ENCODE results near the gene CADM1. TPM values are rescaled to one million over a fixed set of nuclear protein-coding genes. Genes with fewer than 3 reads are reported as not detected.

CADM1 gene
- total RNA-seq, 1 donor from 2014 or later, result 150 TPM

DNA sequence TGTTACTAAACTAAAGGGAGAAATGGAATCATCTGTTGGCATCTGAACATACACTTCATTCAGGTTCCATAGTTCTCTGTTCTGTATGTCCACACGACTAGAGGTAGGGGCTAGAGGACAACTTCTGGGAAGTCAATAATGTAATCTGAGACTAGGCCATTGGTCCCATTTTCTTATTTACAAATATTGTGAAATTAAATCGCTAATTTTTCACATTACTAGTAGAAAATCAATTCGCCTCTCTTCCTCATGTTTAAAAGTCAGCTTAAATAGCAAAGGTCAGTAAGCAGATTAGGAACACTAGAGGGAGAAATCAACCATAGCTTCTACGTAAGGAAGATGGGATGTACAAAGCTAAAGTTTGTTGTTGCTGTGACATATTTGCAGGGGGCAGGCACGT, 59.7 kb downstream of the CADM1 start:
- DNase-seq (ENCODE audit: extremely low spot score, unreplicated experiment), result no peak
- Mint-ChIP-seq H3K27ac (no peak overlapping the region), H3K4me1 (ENCODE audit: unreplicated experiment) (peaks cover 13% of the 10 kb centered on the region), H3K4me3 (no peak overlapping the region), H3K9me3 (no peaks in the 10 kb centered on the region), H3K27me3 (no peaks in the 10 kb centered on the region), H3K36me3 (peaks cover 44% of the 10 kb centered on the region)
- TF ChIP-seq, protein P1, sequence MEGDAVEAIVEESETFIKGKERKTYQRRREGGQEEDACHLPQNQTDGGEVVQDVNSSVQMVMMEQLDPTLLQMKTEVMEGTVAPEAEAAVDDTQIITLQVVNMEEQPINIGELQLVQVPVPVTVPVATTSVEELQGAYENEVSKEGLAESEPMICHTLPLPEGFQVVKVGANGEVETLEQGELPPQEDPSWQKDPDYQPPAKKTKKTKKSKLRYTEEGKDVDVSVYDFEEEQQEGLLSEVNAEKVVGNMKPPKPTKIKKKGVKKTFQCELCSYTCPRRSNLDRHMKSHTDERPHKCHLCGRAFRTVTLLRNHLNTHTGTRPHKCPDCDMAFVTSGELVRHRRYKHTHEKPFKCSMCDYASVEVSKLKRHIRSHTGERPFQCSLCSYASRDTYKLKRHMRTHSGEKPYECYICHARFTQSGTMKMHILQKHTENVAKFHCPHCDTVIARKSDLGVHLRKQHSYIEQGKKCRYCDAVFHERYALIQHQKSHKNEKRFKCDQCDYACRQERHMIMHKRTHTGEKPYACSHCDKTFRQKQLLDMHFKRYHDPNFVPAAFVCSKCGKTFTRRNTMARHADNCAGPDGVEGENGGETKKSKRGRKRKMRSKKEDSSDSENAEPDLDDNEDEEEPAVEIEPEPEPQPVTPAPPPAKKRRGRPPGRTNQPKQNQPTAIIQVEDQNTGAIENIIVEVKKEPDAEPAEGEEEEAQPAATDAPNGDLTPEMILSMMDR (conservative IDR thresholded peaks at IDR 0.05), result no peak

DNA sequence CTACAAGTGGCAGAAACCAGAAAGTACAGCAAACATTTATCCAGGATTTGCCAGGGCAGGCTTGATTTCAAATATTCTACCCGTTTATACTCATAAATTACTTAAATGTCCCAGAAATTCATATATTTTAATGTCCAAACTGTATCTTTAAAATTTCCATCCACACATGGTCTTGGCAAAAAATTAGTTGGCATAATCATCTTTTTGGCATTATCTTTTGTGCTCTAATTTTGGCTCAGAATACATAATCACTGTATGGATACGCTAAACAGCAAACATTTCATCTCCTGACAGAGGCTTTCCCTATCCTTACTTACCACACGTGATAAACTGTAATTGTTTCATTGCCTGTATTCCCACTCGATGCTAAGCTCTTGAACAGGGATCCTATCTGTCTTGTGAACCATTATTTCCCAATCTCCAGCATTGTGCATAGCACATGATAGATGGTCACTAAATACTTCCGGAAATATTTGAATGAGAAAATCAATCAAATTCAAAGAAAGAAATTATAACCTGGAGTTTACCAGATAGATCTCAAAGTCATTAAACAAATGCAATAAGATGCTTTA, 64.2 kb downstream of the CADM1 start:
- peaks cover 18% of the 10 kb centered on the region for H3K4me1 Mint-ChIP-seq (ENCODE audit: unreplicated experiment)
- no peak overlapping the region for H3K4me3 Mint-ChIP-seq
- no peak for DNase-seq (ENCODE audit: extremely low spot score, unreplicated experiment)
- H3K36me3 Mint-ChIP-seq, result peaks cover 23% of the 10 kb centered on the region
- no peaks in the 10 kb centered on the region for H3K9me3 Mint-ChIP-seq
- TF ChIP-seq, protein P1 (conservative IDR thresholded peaks at IDR 0.05), result no peak
- no peaks in the 10 kb centered on the region for H3K27me3 Mint-ChIP-seq
- no peak overlapping the region for H3K27ac Mint-ChIP-seq

- DNase-seq (ENCODE audit: extremely low spot score, unreplicated experiment), result no peak
- H3K4me1 Mint-ChIP-seq (ENCODE audit: unreplicated experiment), result peaks cover 14% of the 10 kb centered on the region
- no peaks in the 10 kb centered on the region for H3K27me3 Mint-ChIP-seq
- TF ChIP-seq, protein P1 (conservative IDR thresholded peaks at IDR 0.05), result no peak
- H3K4me3 Mint-ChIP-seq, result no peak overlapping the region
- H3K9me3 Mint-ChIP-seq, result no peaks in the 10 kb centered on the region
- H3K27ac Mint-ChIP-seq, result no peak overlapping the region
- peaks cover 17% of the 10 kb centered on the region for H3K36me3 Mint-ChIP-seq
These were observed 64.8 kb downstream of the CADM1 start for GRCh38 chr11:115439385-115439784.

DNA sequence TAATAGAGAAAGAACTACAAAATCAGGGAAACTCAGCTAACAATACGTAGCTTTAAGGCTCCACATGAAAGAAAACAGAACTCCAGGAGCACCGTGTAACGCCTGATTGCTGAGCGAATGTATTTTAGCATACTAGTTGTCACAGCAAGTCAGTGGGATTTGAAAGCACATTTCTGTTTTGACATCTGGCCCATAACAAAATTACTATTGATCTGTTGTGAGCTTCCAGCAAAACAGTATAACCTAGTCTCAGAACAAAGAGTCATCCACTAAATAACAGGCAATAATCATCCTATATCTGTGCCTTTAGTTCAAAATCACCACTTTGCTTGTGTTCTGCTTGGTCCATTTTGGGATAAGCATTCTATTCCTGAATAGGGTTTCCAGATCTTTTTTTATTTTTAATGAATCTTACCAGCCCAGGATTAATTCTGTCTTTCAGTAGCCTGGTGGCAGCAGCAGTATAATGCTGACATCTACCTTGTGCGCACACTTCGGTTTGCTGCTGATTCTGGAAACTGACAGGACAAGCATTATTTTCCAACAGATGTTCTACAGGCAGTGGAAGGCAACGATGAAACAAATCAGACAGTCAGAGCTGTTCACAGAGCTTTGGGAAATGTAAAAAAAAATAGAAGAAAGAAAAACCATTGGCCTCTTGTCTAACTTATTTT, 66.2 kb downstream of the CADM1 start:
- H3K36me3 Mint-ChIP-seq, result peaks cover 18% of the 10 kb centered on the region
- no peak for DNase-seq (ENCODE audit: extremely low spot score, unreplicated experiment)
- no peak overlapping the region for H3K4me3 Mint-ChIP-seq
- no peaks in the 10 kb centered on the region for H3K9me3 Mint-ChIP-seq
- H3K27me3 Mint-ChIP-seq, result no peaks in the 10 kb centered on the region
- TF ChIP-seq, protein P1 (conservative IDR thresholded peaks at IDR 0.05), result no peak
- no peak overlapping the region for H3K27ac Mint-ChIP-seq
- H3K4me1 Mint-ChIP-seq (ENCODE audit: unreplicated experiment), result peaks cover 22% of the 10 kb centered on the region

GRCh38 chr11:115430345-115430744, 73.9 kb downstream of the CADM1 start:
- Mint-ChIP-seq H3K36me3 (peaks cover 7% of the 10 kb centered on the region), H3K27me3 (no peaks in the 10 kb centered on the region), H3K9me3 (no peaks in the 10 kb centered on the region), H3K27ac (no peak overlapping the region), H3K4me1 (ENCODE audit: unreplicated experiment) (peaks cover 20% of the 10 kb centered on the region), H3K4me3 (no peak overlapping the region)
- TF ChIP-seq, protein P1 (conservative IDR thresholded peaks at IDR 0.05), result no peak
- no peak for DNase-seq (ENCODE audit: extremely low spot score, unreplicated experiment)
